Muscle of leg (tissue), 11 donors: Measurements from ENCODE around the gene BMP8B. TPM values are rescaled to one million over a fixed set of nuclear protein-coding genes. Genes with fewer than 3 reads are reported as not detected.

Source experiments
- DNase-seq: peaks from one replicate; pipeline ENCODE4 v3.0.0; 2013
- H3K27ac ChIP-seq: one replicate; pipeline ENCODE4 v1.5.1; 2013; ENCODE audit warnings: mild to moderate bottlenecking, low read length, control low read depth
- H3K27me3 ChIP-seq: one replicate; pipeline ENCODE4 v1.6.1; 2013; ENCODE audit warnings: low read length; ENCODE audit not compliant: control insufficient read depth, insufficient read depth
- H3K36me3 ChIP-seq: one replicate; pipeline ENCODE4 v1.6.1; 2013; ENCODE audit warnings: low read length; ENCODE audit not compliant: control insufficient read depth, insufficient read depth
- H3K4me1 ChIP-seq: one replicate; pipeline ENCODE4 v1.6.1; 2013; ENCODE audit warnings: low read length; ENCODE audit not compliant: control insufficient read depth, insufficient read depth
- H3K4me3 ChIP-seq: one replicate; pipeline ENCODE4 v1.5.1; 2013; ENCODE audit warnings: low read length, control low read depth
- H3K9me3 ChIP-seq: replicated peaks from 2 replicates; pipeline ENCODE4 v1.6.1; 2013; ENCODE audit warnings: low read depth, low read length; ENCODE audit not compliant: control insufficient read depth
- WGBS: methylation state at CpG from one replicate; pipeline ENCODE4 v1.1.5; 2013; ENCODE audit warnings: missing lambda C conversion rate; ENCODE audit not compliant: insufficient coverage; 5-methylcytosine and 5-hydroxymethylcytosine counted together
- polyA plus RNA-seq, 8 donors: library from polyadenylated mRNA; unstranded; fragments of 120-200 nt; gene quantifications; one replicate each; pipeline versions ENCODE4 v1.2.1 to v1.2.3, GENCODE V29; 2013; ENCODE audit warnings: inconsistent platforms in 1 of 8, low replicate concordance in 1 of 8; ENCODE audit not compliant: insufficient read length in 8 of 8, insufficient read depth in 1 of 8
- total RNA-seq: library from RNA; stranded (reverse); fragments of 120-200 nt; gene quantifications from one replicate; pipeline ENCODE4 v1.2.4, GENCODE V29; 2013

Gene BMP8B
- total and polyA plus RNA-seq, 9 donors, result 0.71 to 3.4 (median 1.6) TPM

GRCh38 chr1:39726600-39726999 is 62.1 kb downstream of the BMP8B start:
- Histone ChIP-seq H3K9me3 (no peaks in the 10 kb centered on the region), H3K36me3 (no peaks in the 10 kb centered on the region), H3K4me3 (no peak overlapping the region), H3K27ac (no peak overlapping the region), H3K4me1 (no peaks in the 10 kb centered on the region), H3K27me3 (peaks cover 48% of the 10 kb centered on the region)
- WGBS, result no CpG with 5 or more reads among the region's 3 CpGs
- no peak for DNase-seq

GRCh38 chr1:39722495-39722894 is 66.2 kb downstream of the BMP8B start:
- H3K4me1 ChIP-seq, result no peaks in the 10 kb centered on the region
- H3K36me3 ChIP-seq, result no peaks in the 10 kb centered on the region
- H3K27ac ChIP-seq, result no peak overlapping the region
- H3K4me3 ChIP-seq, result no peak overlapping the region
- no CpG with 5 or more reads among the region's 2 CpGs for WGBS
- no peaks in the 10 kb centered on the region for H3K9me3 ChIP-seq
- peaks cover 34% of the 10 kb centered on the region for H3K27me3 ChIP-seq
- no peak for DNase-seq

GRCh38 chr1:39721664-39722063 is 67.0 kb downstream of the BMP8B start:
- H3K9me3 ChIP-seq, result no peaks in the 10 kb centered on the region
- H3K27ac ChIP-seq, result no peak overlapping the region
- no peaks in the 10 kb centered on the region for H3K4me1 ChIP-seq
- H3K27me3 ChIP-seq, result peaks cover 32% of the 10 kb centered on the region
- no peaks in the 10 kb centered on the region for H3K36me3 ChIP-seq
- no peak for DNase-seq
- no peak overlapping the region for H3K4me3 ChIP-seq

GRCh38 chr1:39720094-39720999 is 68.3 kb downstream of the BMP8B start:
- Histone ChIP-seq H3K9me3 (no peaks in the 10 kb centered on the region), H3K27me3 (peaks cover 23% of the 10 kb centered on the region), H3K4me1 (no peaks in the 10 kb centered on the region), H3K36me3 (no peaks in the 10 kb centered on the region), H3K4me3 (no peak overlapping the region), H3K27ac (no peak overlapping the region)
- peak; percentile 73 for DNase-seq
- 46% methylated on average over 4 of the region's 7 CpGs for WGBS

- H3K27me3 ChIP-seq, result peaks cover 24% of the 10 kb centered on the region
- H3K9me3 ChIP-seq, result no peaks in the 10 kb centered on the region
- 58% methylated on average over 2 of the region's 6 CpGs for WGBS
- H3K36me3 ChIP-seq, result no peaks in the 10 kb centered on the region
- DNase-seq, result no peak
- no peak overlapping the region for H3K27ac ChIP-seq
- no peak overlapping the region for H3K4me3 ChIP-seq
- no peaks in the 10 kb centered on the region for H3K4me1 ChIP-seq
These were observed 70.9 kb downstream of the BMP8B start for GRCh38 chr1:39717809-39718208.

- Histone ChIP-seq H3K36me3 (no peaks in the 10 kb centered on the region), H3K27me3 (peaks cover 21% of the 10 kb centered on the region), H3K27ac (no peak overlapping the region), H3K9me3 (no peaks in the 10 kb centered on the region), H3K4me1 (no peaks in the 10 kb centered on the region), H3K4me3 (no peak overlapping the region)
- WGBS, result 88% methylated on average over 4 of the region's 5 CpGs
- DNase-seq, result no peak
These were observed 75.1 kb downstream of the BMP8B start for GRCh38 chr1:39713557-39713956.

GRCh38 chr1:39711966-39712340 is 76.7 kb downstream of the BMP8B start:
- Histone ChIP-seq H3K27me3 (peaks cover 20% of the 10 kb centered on the region), H3K36me3 (no peaks in the 10 kb centered on the region), H3K4me1 (no peaks in the 10 kb centered on the region), H3K9me3 (no peaks in the 10 kb centered on the region), H3K27ac (no peak overlapping the region), H3K4me3 (no peak overlapping the region)
- WGBS, result 66% methylated on average over 3 of the region's 6 CpGs
- no peak for DNase-seq

- WGBS, result 36% methylated on average over 10 of the region's 12 CpGs
- Histone ChIP-seq H3K4me3 (no peak overlapping the region), H3K36me3 (no peaks in the 10 kb centered on the region), H3K27ac (no peak overlapping the region), H3K9me3 (no peaks in the 10 kb centered on the region), H3K4me1 (no peaks in the 10 kb centered on the region), H3K27me3 (peaks cover 20% of the 10 kb centered on the region)
- no peak for DNase-seq
These were observed 77.3 kb downstream of the BMP8B start for GRCh38 chr1:39711104-39711965.

- WGBS, result no CpG with 5 or more reads among the region's 4 CpGs
- H3K27ac ChIP-seq, result no peak overlapping the region
- no peak for DNase-seq
- no peaks in the 10 kb centered on the region for H3K9me3 ChIP-seq
- H3K36me3 ChIP-seq, result no peaks in the 10 kb centered on the region
- no peaks in the 10 kb centered on the region for H3K4me1 ChIP-seq
- no peak overlapping the region for H3K4me3 ChIP-seq
- peaks cover 8% of the 10 kb centered on the region for H3K27me3 ChIP-seq
These were observed 81.2 kb downstream of the BMP8B start for GRCh38 chr1:39707506-39707905.
